KMS-11 (cell line): ENCODE measurements around the gene NRP1.

Experiments
- H2AFZ ChIP-seq: fragments of 200-600 bp; sonication (generic); 2 replicates; pipeline ENCODE4 v1.6.1; 2016; ENCODE audit warnings: antibody characterized with exemption, mixed run types, low read depth
- H3K27ac ChIP-seq: fragments of 200-600 bp; sonication (generic); 2 replicates; pipeline ENCODE4 v1.6.1; 2016; ENCODE audit warnings: mild to moderate bottlenecking, mixed run types
- H3K27me3 ChIP-seq: fragments of 200-600 bp; sonication (generic); 2 replicates; pipeline ENCODE4 v1.6.1; 2017; ENCODE audit warnings: mild to moderate bottlenecking, low read depth, mixed run types, moderate library complexity; ENCODE audit not compliant: insufficient read depth
- H3K36me3 ChIP-seq: fragments of 200-600 bp; sonication (generic); 2 replicates; pipeline ENCODE4 v1.6.1; 2017; ENCODE audit warnings: mild to moderate bottlenecking, mixed run types; ENCODE audit not compliant: insufficient read depth
- H3K4me1 ChIP-seq: fragments of 200-600 bp; sonication (generic); 2 replicates; pipeline ENCODE4 v1.6.1; 2016; ENCODE audit warnings: mild to moderate bottlenecking, low read depth, mixed run types; ENCODE audit not compliant: poor library complexity, severe bottlenecking
- H3K4me2 ChIP-seq: fragments of 200-600 bp; sonication (generic); 2 replicates; pipeline ENCODE4 v1.7.0; 2016; ENCODE audit warnings: mild to moderate bottlenecking, mixed run types
- H3K4me3 ChIP-seq: fragments of 200-600 bp; sonication (generic); IDR thresholded peaks from 2 replicates; pipeline ENCODE4 v1.6.1; 2017; ENCODE audit warnings: low read depth, low read length, mixed read lengths; ENCODE audit not compliant: insufficient read depth
- H3K79me2 ChIP-seq: fragments of 200-600 bp; sonication (generic); 2 replicates; pipeline ENCODE4 v1.6.1; 2016; ENCODE audit warnings: low read depth, mixed run types; ENCODE audit not compliant: insufficient read depth
- H3K9ac ChIP-seq: fragments of 200-600 bp; sonication (generic); 2 replicates; pipeline ENCODE4 v1.6.1; 2016; ENCODE audit warnings: mild to moderate bottlenecking, mixed run types
- H4K20me1 ChIP-seq: fragments of 200-600 bp; sonication (generic); 2 replicates; pipeline ENCODE4 v1.6.1; 2016; ENCODE audit warnings: mild to moderate bottlenecking, mixed run types; ENCODE audit not compliant: insufficient read depth
- CTCF ChIP-seq: fragments of 200-600 bp; sonication (generic); conservative IDR thresholded peaks from 2 replicates; pipeline ENCODE4 v1.6.1; 2017; ENCODE audit warnings: low read depth, mild to moderate bottlenecking, antibody characterized with exemption, low read length, moderate library complexity, mixed read lengths

NRP1 gene

GRCh38 chr10:33204031-33204430 lies 130.4 kb downstream of the NRP1 start:
- Histone ChIP-seq H3K4me2 (no peak overlapping the region), H3K79me2 (no peaks in the 10 kb centered on the region), H4K20me1 (no peaks in the 10 kb centered on the region), H3K27ac (no peak overlapping the region), H3K4me3 (no peak overlapping the region), H3K4me1 (no peaks in the 10 kb centered on the region), H3K27me3 (no peaks in the 10 kb centered on the region), H2AFZ (no peak overlapping the region), H3K36me3 (no peaks in the 10 kb centered on the region), H3K9ac (no peak overlapping the region)
- no peak for TF ChIP-seq CTCF

- Histone ChIP-seq H2AFZ (no peak overlapping the region), H3K4me2 (no peak overlapping the region), H3K79me2 (no peaks in the 10 kb centered on the region), H3K27ac (no peak overlapping the region), H3K4me1 (no peaks in the 10 kb centered on the region), H3K9ac (no peak overlapping the region), H3K4me3 (no peak overlapping the region), H3K27me3 (no peaks in the 10 kb centered on the region), H4K20me1 (no peaks in the 10 kb centered on the region), H3K36me3 (no peaks in the 10 kb centered on the region)
- TF ChIP-seq CTCF, result no peak
These were observed 132.5 kb downstream of the NRP1 start for GRCh38 chr10:33201971-33202370.

DNA sequence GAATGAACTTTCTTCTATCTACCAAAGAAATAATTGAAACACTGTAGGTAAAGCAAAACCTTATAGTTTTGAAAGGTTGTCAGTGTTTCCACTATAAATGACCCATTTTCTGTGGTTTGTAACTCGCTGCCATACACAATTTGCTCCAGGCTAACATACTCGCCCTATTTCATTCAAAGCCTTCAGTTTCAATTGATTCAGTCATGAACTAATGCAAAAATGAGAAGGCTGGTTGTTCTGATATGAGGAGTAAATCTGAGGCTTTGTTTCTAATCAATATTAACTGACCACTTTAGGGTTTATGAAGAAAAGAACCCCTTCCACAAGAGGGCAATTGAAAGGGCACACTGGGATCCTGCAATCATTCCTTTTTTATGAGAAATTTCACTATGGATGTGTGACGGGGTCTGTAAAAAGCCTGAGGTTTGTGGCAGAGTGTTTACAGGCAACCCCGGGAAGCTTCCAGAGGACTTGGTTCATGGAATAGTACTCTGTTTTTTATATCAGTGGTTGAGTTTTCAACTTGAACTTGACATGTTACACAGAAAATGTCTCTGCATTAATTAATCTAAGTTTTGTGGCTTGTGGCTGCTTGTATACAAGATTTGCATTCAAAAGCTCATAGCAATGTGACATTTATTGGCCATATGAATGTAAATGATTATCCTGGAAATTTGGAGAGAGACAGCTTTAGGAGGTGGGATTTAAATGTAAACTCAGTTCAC lies 133.2 kb downstream of the NRP1 start:
- H3K36me3 ChIP-seq, result no peaks in the 10 kb centered on the region
- TF ChIP-seq CTCF, result no peak
- H3K4me2 ChIP-seq, result no peak overlapping the region
- no peak overlapping the region for H2AFZ ChIP-seq
- no peaks in the 10 kb centered on the region for H3K79me2 ChIP-seq
- H3K27ac ChIP-seq, result no peak overlapping the region
- no peak overlapping the region for H3K9ac ChIP-seq
- H3K27me3 ChIP-seq, result no peaks in the 10 kb centered on the region
- H4K20me1 ChIP-seq, result no peaks in the 10 kb centered on the region
- H3K4me1 ChIP-seq, result no peaks in the 10 kb centered on the region
- no peak overlapping the region for H3K4me3 ChIP-seq

- H3K4me1 ChIP-seq, result no peaks in the 10 kb centered on the region
- no peak overlapping the region for H2AFZ ChIP-seq
- no peak overlapping the region for H3K4me3 ChIP-seq
- TF ChIP-seq CTCF, result no peak
- no peaks in the 10 kb centered on the region for H3K36me3 ChIP-seq
- no peak overlapping the region for H3K4me2 ChIP-seq
- H4K20me1 ChIP-seq, result no peaks in the 10 kb centered on the region
- no peaks in the 10 kb centered on the region for H3K79me2 ChIP-seq
- no peak overlapping the region for H3K27ac ChIP-seq
- H3K9ac ChIP-seq, result no peak overlapping the region
- no peaks in the 10 kb centered on the region for H3K27me3 ChIP-seq
These were observed 134.7 kb downstream of the NRP1 start for GRCh38 chr10:33199731-33200232.
